GM23338 (cell line): ENCODE data around the gene RAD51B. TPM values are rescaled to one million over a fixed set of nuclear protein-coding genes. Genes with fewer than 3 reads are reported as not detected.

Experiments
- ATAC-seq: fragments of 200-7000 bp; cut with Tn5 transposase; 3 replicates; pipeline ENCODE4 v1.9.1; 2020
- DNase-seq: peaks from one replicate; pipeline ENCODE4 v3.0.0-alpha.2; 2015; ENCODE audit warnings: low spot score
- H2AFZ ChIP-seq: fragments of 200-600 bp; sonication (generic); 2 replicates; pipeline ENCODE4 v1.8.0; 2016; ENCODE audit warnings: antibody characterized with exemption, mild to moderate bottlenecking, moderate library complexity
- H3F3A ChIP-seq: fragments of 200-600 bp; sonication (generic); replicated peaks from 2 replicates; pipeline ENCODE4 v1.8.0; 2017; ENCODE audit warnings: antibody characterized with exemption, mixed run types, low read depth
- H3K27ac ChIP-seq: fragments of 200-600 bp; sonication (generic); 2 replicates; pipeline ENCODE4 v1.6.1; 2016; ENCODE audit warnings: low read depth
- H3K27me3 ChIP-seq: fragments of 200-600 bp; sonication (generic); 2 replicates; pipeline ENCODE4 v1.8.0; 2016; ENCODE audit warnings: mild to moderate bottlenecking, mixed run types, moderate library complexity; ENCODE audit not compliant: insufficient read depth
- H3K36me3 ChIP-seq: fragments of 200-600 bp; sonication (generic); 2 replicates; pipeline ENCODE4 v1.8.0; 2016; ENCODE audit warnings: mild to moderate bottlenecking; ENCODE audit not compliant: insufficient read depth
- H3K4me1 ChIP-seq: fragments of 200-600 bp; sonication (generic); 2 replicates; pipeline ENCODE4 v1.8.0; 2016; ENCODE audit warnings: mild to moderate bottlenecking, moderate library complexity; ENCODE audit not compliant: insufficient read depth
- H3K4me2 ChIP-seq: fragments of 200-600 bp; sonication (generic); 2 replicates; pipeline ENCODE4 v1.7.1; 2017; ENCODE audit warnings: mixed run types
- H3K4me3 ChIP-seq: fragments of 200-600 bp; sonication (generic); 2 replicates; pipeline ENCODE4 v1.6.1; 2016; ENCODE audit warnings: mixed run types
- H3K79me2 ChIP-seq: fragments of 200-600 bp; sonication (generic); replicated peaks from 2 replicates; pipeline ENCODE4 v1.8.0; 2017; ENCODE audit warnings: mild to moderate bottlenecking; ENCODE audit not compliant: insufficient read depth
- H3K9me2 ChIP-seq: fragments of 200-600 bp; sonication (generic); 2 replicates; pipeline ENCODE4 v1.8.0; 2017; ENCODE audit not compliant: insufficient read depth
- H4K20me1 ChIP-seq: fragments of 200-600 bp; sonication (generic); replicated peaks from 2 replicates; pipeline ENCODE4 v1.8.0; 2017; ENCODE audit warnings: mild to moderate bottlenecking; ENCODE audit not compliant: insufficient read depth
- H3K27ac Mint-ChIP-seq: 2 replicates; pipeline ENCODE4 v1.8.0; 2020; ENCODE audit warnings: inconsistent platforms, mild to moderate bottlenecking, moderate library complexity, mixed read lengths
- H3K27me3 Mint-ChIP-seq: 3 replicates; pipeline ENCODE4 v1.8.0; 2022; ENCODE audit warnings: low read depth, mild to moderate bottlenecking, moderate library complexity, mixed read lengths, inconsistent platforms; ENCODE audit not compliant: insufficient read depth, poor library complexity
- H3K36me3 Mint-ChIP-seq: 3 replicates; pipeline ENCODE4 v1.8.0; 2021; ENCODE audit warnings: low read depth, mild to moderate bottlenecking, inconsistent platforms, moderate library complexity, mixed read lengths
- H3K4me1 Mint-ChIP-seq: 3 replicates; pipeline ENCODE4 v1.8.0; 2020; ENCODE audit warnings: mild to moderate bottlenecking, inconsistent platforms, mixed read lengths
- H3K4me3 Mint-ChIP-seq: 3 replicates; pipeline ENCODE4 v1.8.0; 2021; ENCODE audit warnings: moderate library complexity, mild to moderate bottlenecking, inconsistent platforms, mixed read lengths
- H3K9me3 Mint-ChIP-seq: 3 replicates; pipeline ENCODE4 v1.8.0; 2020; ENCODE audit warnings: moderate library complexity, mild to moderate bottlenecking, inconsistent platforms, mixed read lengths
- CREB1 ChIP-seq: fragments of 250-450 bp; sonication (Bioruptor Pico); IDR thresholded peaks from 2 replicates; pipeline ENCODE4 v1.5.0; 2020; ENCODE audit warnings: low read depth, mild to moderate bottlenecking, moderate library complexity
- CTCF ChIP-seq, 2 experiments: fragments of 200-600 bp in 1 of 2; sonication (generic) in 1 of 2; conservative IDR thresholded peaks; 2 replicates each; pipeline versions ENCODE4 v1.5.1 to v1.6.1; 2016 to 2017; ENCODE audit warnings: antibody characterized with exemption in 2 of 2, low read depth in 2 of 2, mild to moderate bottlenecking in 2 of 2, moderate library complexity in 1 of 2
- ETS1 ChIP-seq: IDR thresholded peaks from 2 replicates; pipeline ENCODE4 v1.6.1; 2016; ENCODE audit warnings: antibody characterized with exemption
- EZH2 ChIP-seq: fragments of 200-600 bp; sonication (generic); IDR thresholded peaks from one replicate; pipeline ENCODE4 v1.8.0; 2017; ENCODE audit warnings: antibody characterized with exemption, mild to moderate bottlenecking, low read depth; ENCODE audit not compliant: unreplicated experiment
- EZH2phosphoT487 ChIP-seq: fragments of 200-600 bp; sonication (generic); IDR thresholded peaks from one replicate; pipeline ENCODE4 v1.8.1; 2018; ENCODE audit warnings: antibody characterized with exemption; ENCODE audit not compliant: unreplicated experiment
- JUNB ChIP-seq: IDR thresholded peaks from one replicate; pipeline ENCODE4 v1.6.1; 2016; ENCODE audit warnings: antibody characterized with exemption; ENCODE audit not compliant: unreplicated experiment
- NANOG ChIP-seq: IDR thresholded peaks from 2 replicates; pipeline ENCODE4 v1.6.1; 2016; ENCODE audit warnings: antibody characterized with exemption, borderline replicate concordance
- POLR2AphosphoS5 ChIP-seq: IDR thresholded peaks from 2 replicates; pipeline ENCODE4 v1.6.1; 2016; ENCODE audit warnings: antibody characterized with exemption, low read depth
- REST ChIP-seq: IDR thresholded peaks from one replicate; pipeline ENCODE4 v1.6.1; 2018; ENCODE audit warnings: antibody characterized with exemption; ENCODE audit not compliant: unreplicated experiment
- STAT1 ChIP-seq: IDR thresholded peaks from one replicate; pipeline ENCODE4 v1.6.1; 2016; ENCODE audit warnings: antibody characterized with exemption; ENCODE audit not compliant: unreplicated experiment
- ZNF114 ChIP-seq: fragments of 250-450 bp; sonication (Bioruptor Pico); IDR thresholded peaks from 2 replicates; pipeline ENCODE4 v1.5.0; 2020; ENCODE audit warnings: mild to moderate bottlenecking, moderate library complexity
- ZNF331 ChIP-seq: fragments of 250-450 bp; sonication (Bioruptor Pico); IDR thresholded peaks from 2 replicates; pipeline ENCODE4 v1.5.0; 2020; ENCODE audit warnings: low read depth, mild to moderate bottlenecking, moderate library complexity
- polyA plus RNA-seq: library from polyadenylated mRNA; unstranded; fragments of >200 nt; fragmentation: Nextera tagmentation; extraction: Ambion mirVana; gene quantifications from 2 replicates; pipeline ENCODE4 v1.2.1, GENCODE V29; 2016
- total RNA-seq: library from RNA; depleted of rRNA; stranded (reverse); fragments of >200 nt; shearing (Covaris generic); gene quantifications from 2 replicates; pipeline ENCODE4 v1.2.3, GENCODE V29; 2014

The RAD51B gene
- total and polyA plus RNA-seq, 2 experiments from 2014 or later, result 15.7 to 29.1 TPM

GRCh38 chr14:68577802-68578541 lies 758.4 kb downstream of the RAD51B start:
- H3K9me3 Mint-ChIP-seq, result peaks cover 8% of the 10 kb centered on the region
- no peak for TF ChIP-seq ZNF331
- TF ChIP-seq ZNF114 (CRISPR knock-in tag), result no peak
- no peak for TF ChIP-seq REST
- no peak for TF ChIP-seq JUNB
- TF ChIP-seq EZH2, result no peak
- no peak for TF ChIP-seq CREB1 (CRISPR knock-in tag)
- H3K4me3 Mint-ChIP-seq, result no peak overlapping the region
- Histone ChIP-seq H3K79me2 (no peaks in the 10 kb centered on the region), H3F3A (no peaks in the 10 kb centered on the region), H3K4me2 (no peak overlapping the region), H3K27ac (no peak overlapping the region), H2AFZ (no peak overlapping the region), H3K9me2 (0 out of 2 replicates have a peak, but pooled peaks cover 8% of the 10 kb centered on the region), H4K20me1 (no peaks in the 10 kb centered on the region), H3K36me3 (no peaks in the 10 kb centered on the region), H3K4me1 (no peaks in the 10 kb centered on the region), H3K27me3 (no peaks in the 10 kb centered on the region), H3K4me3 (no peak overlapping the region)
- no peaks in the 10 kb centered on the region; the same call in 2 of the 3 replicates for H3K36me3 Mint-ChIP-seq
- no peak overlapping the region for H3K27ac Mint-ChIP-seq
- DNase-seq (peak; percentile 44), ATAC-seq (0 out of 3 replicates have a peak, but pooled peaks have one; percentile 30)
- H3K4me1 Mint-ChIP-seq, result peaks cover 5% of the 10 kb centered on the region; the same call in 1 of the 3 replicates
- no peaks in the 10 kb centered on the region for H3K27me3 Mint-ChIP-seq

GRCh38 chr14:68578597-68578996 lies 759.0 kb downstream of the RAD51B start:
- no peak overlapping the region for H3K4me2 ChIP-seq
- H3K79me2 ChIP-seq, result no peaks in the 10 kb centered on the region
- 0 out of 2 replicates have a peak, but pooled peaks cover 8% of the 10 kb centered on the region for H3K9me2 ChIP-seq
- Mint-ChIP-seq H3K27ac (no peak overlapping the region), H3K4me3 (no peak overlapping the region), H3K4me1 (peaks cover 5% of the 10 kb centered on the region; the same call in 1 of the 3 replicates), H3K27me3 (no peaks in the 10 kb centered on the region), H3K36me3 (no peaks in the 10 kb centered on the region), H3K9me3 (peaks cover 8% of the 10 kb centered on the region; the same call in 2 of the 3 replicates)
- H3K4me1 ChIP-seq, result no peaks in the 10 kb centered on the region
- no peak overlapping the region for H3K27ac ChIP-seq
- no peak overlapping the region for H2AFZ ChIP-seq
- H3K36me3 ChIP-seq, result no peaks in the 10 kb centered on the region
- H4K20me1 ChIP-seq, result no peaks in the 10 kb centered on the region
- ATAC-seq, result no peak
- DNase-seq, result no peak
- no peaks in the 10 kb centered on the region for H3F3A ChIP-seq
- no peaks in the 10 kb centered on the region for H3K27me3 ChIP-seq
- no peak overlapping the region for H3K4me3 ChIP-seq
- no peak for TF ChIP-seq CTCF (conservative IDR thresholded peaks at IDR 0.05; ENCODE audit: low read depth in 2 of 2)
- no peak for TF ChIP-seq STAT1
- no peak for TF ChIP-seq ZNF114 (CRISPR knock-in tag)
- no peak for TF ChIP-seq NANOG
- TF ChIP-seq EZH2phosphoT487, result no peak
- no peak for TF ChIP-seq CREB1 (CRISPR knock-in tag)
- no peak for TF ChIP-seq REST
- no peak for TF ChIP-seq POLR2AphosphoS5
- TF ChIP-seq EZH2, result no peak
- TF ChIP-seq ZNF331, result no peak
- TF ChIP-seq ETS1, result no peak
